Adrenal gland (tissue), 19 donors: ENCODE data around the gene CENPS. TPM values are rescaled to one million over a fixed set of nuclear protein-coding genes. Genes with fewer than 3 reads are reported as not detected.

Source experiments
- DNase-seq, 7 donors: peaks; one replicate each; pipeline ENCODE4 v3.0.0-alpha.2; 2019 to 2020
- H3K27ac ChIP-seq, 5 donors: fragments of 200-600 bp; sonication (generic) in 4 of 5; 1 replicate in 3 of 5; 2 replicates in 2 of 5; pipeline versions ENCODE4 v1.5.1 to v1.8.0; 2016 to 2020; ENCODE audit warnings: mild to moderate bottlenecking in 1 of 5
- H3K27me3 ChIP-seq: fragments of 200-600 bp; 2 replicates; pipeline ENCODE4 v1.8.0; 2021
- H3K36me3 ChIP-seq, 2 donors: fragments of 200-600 bp; replicated peaks in 1 of 2; 1 replicate in 1 of 2; 2 replicates in 1 of 2; pipeline versions ENCODE4 v1.5.1 to v1.8.0; 2018 to 2022
- H3K4me1 ChIP-seq, 2 donors: fragments of 200-600 bp; replicated peaks in 1 of 2; 1 replicate in 1 of 2; 2 replicates in 1 of 2; pipeline versions ENCODE4 v1.5.1 to v1.8.0; 2018 to 2021
- H3K4me3 ChIP-seq, 4 donors: fragments of 200-600 bp; sonication (generic) in 3 of 4; one replicate each; pipeline ENCODE4 v1.5.1; 2016 to 2018
- H3K9me3 ChIP-seq, 3 donors: fragments of 200-600 bp; sonication (generic) in 1 of 3; replicated peaks in 1 of 3; 1 replicate in 2 of 3; 2 replicates in 1 of 3; pipeline versions ENCODE4 v1.5.1 to v1.8.0; 2016 to 2021
- CTCF ChIP-seq, 6 experiments: fragments of 450-650 bp in 4 of 6; fragments of 200-600 bp in 2 of 6; sonication (generic) in 1 of 6; IDR thresholded peaks; 1 replicate in 5 of 6; 2 replicates in 1 of 6; pipeline versions ENCODE4 v1.5.1 to v1.8.0; 2016 to 2021; ENCODE audit warnings: antibody characterized with exemption in 6 of 6, mild to moderate bottlenecking in 2 of 6, moderate library complexity in 1 of 6
- POLR2A ChIP-seq, 2 donors: fragments of 450-650 bp; IDR thresholded peaks; one replicate each; pipeline ENCODE4 v1.6.1; 2017; ENCODE audit warnings: antibody characterized with exemption in 2 of 2, mild to moderate bottlenecking in 2 of 2, moderate library complexity in 1 of 2
- WGBS, 4 donors: extraction: QIAGEN DNeasy Blood & Tissue Kit in 2 of 4; methylation state at CpG; one replicate each; pipeline versions ENCODE4 v1.1.5 to v1.1.7; 2013 to 2017; 5-methylcytosine and 5-hydroxymethylcytosine counted together
- intact Hi-C, 2 donors: fragments of 100-400 bp; cut with DNase I; formaldehyde crosslinking; loops; one replicate each; pipeline versions ENCODE4 v1.14.1 to v1.15.0; 2022 to 2023
- long read RNA-seq, 10 donors: library from polyadenylated mRNA in 3 of 10; unstranded in 2 of 10; stranded (forward) in 1 of 10; transcript quantifications; one replicate each; pipeline ENCODE4 v2.0.0 and lab custom pipeline, GENCODE V29; 2021 to 2026
- polyA plus RNA-seq, 3 donors: library from polyadenylated mRNA; stranded (reverse); fragments of 200-250 nt in 2 of 3; fragments of 350-450 nt in 1 of 3; fragmentation: Illumina TruSeq in 1 of 3; extraction: RNeasy Lipid Tissue Mini Kit (QIAGEN cat#74804) in 1 of 3; gene quantifications; one replicate each; pipeline ENCODE4 v1.2.3, GENCODE V29; 2013 to 2014
- total RNA-seq, 9 donors: library from RNA; depleted of rRNA in 4 of 9; stranded (reverse); fragments of >200 nt in 4 of 9; fragments of 120-200 nt in 1 of 9; fragmentation: NEBNext Ultra II Directional in 1 of 9; extraction: Animal tissue kit (Norgen Biotek cat#: 25700) in 1 of 9; gene quantifications; one replicate each; pipeline versions ENCODE4 v1.1.0 to v1.2.4, GENCODE V29; 2013 to 2023
- donor health status: healthy with polysubstance abuse.
- donor health status: Bipolar disorder and iron deficiency.
- donor health status: DM: yes; HTN: yes; CAD: no.
- donor health status: DM: no; HTN: no; CAD: no.
- donor health status: DM: no; HTN: no; CAD: no.
- donor health status: DM: yes; HTN: yes; CAD: no.

CENPS gene
- total RNA-seq, result 10 to 100 TPM in 8 of 9 donors, 1 to 10 TPM in 1; 10.0 to 32.9 (median 16.3) TPM
- 10 to 100 TPM; 19.6 to 25.4 (median 24.5) TPM for polyA plus RNA-seq
- long read RNA-seq, donor 1, transcript CENPS-204 (5 exons, 914 nt), result major isoform, 6 of 8 reads
- long read RNA-seq, donor 1, partial matches to known transcripts, result 0 of 8 reads
- long read RNA-seq, donor 1, other reads (novel, unspliced or antisense), result 0 of 8 reads
- long read RNA-seq, donor 2, partial matches to known transcripts, result 0 of 4 reads
- long read RNA-seq, donor 2, other reads (novel, unspliced or antisense), result 0 of 4 reads
- long read RNA-seq, donor 3, partial matches to known transcripts, result 0 of 3 reads
- long read RNA-seq, donor 3, other reads (novel, unspliced or antisense), result 0 of 3 reads
- long read RNA-seq, donor 4, transcript CENPS-204 (5 exons, 914 nt), result major isoform, 16 of 24 reads
- long read RNA-seq, donor 4, partial matches to known transcripts, result 4 of 24 reads
- long read RNA-seq, donor 4, other reads (novel, unspliced or antisense), result 0 of 24 reads
- long read RNA-seq, donor 5, transcript CENPS-204 (5 exons, 914 nt), result major isoform, 27 of 27 reads
- long read RNA-seq, donor 5, partial matches to known transcripts, result 0 of 27 reads
- long read RNA-seq, donor 5, other reads (novel, unspliced or antisense), result 0 of 27 reads
- long read RNA-seq, donor 6, transcript CENPS-204 (5 exons, 914 nt), result major isoform, 13 of 14 reads
- long read RNA-seq, donor 6, partial matches to known transcripts, result 0 of 14 reads
- long read RNA-seq, donor 6, other reads (novel, unspliced or antisense), result 0 of 14 reads
- long read RNA-seq, donor 7, partial matches to known transcripts, result 0 of 2 reads
- long read RNA-seq, donor 7, other reads (novel, unspliced or antisense), result 0 of 2 reads
- long read RNA-seq, donor 8, transcript CENPS-204 (5 exons, 914 nt), result major isoform, 6 of 10 reads
- long read RNA-seq, donor 8, partial matches to known transcripts, result 0 of 10 reads
- long read RNA-seq, donor 8, other reads (novel, unspliced or antisense), result 0 of 10 reads
- long read RNA-seq, donor 9, transcript CENPS-204 (5 exons, 914 nt), result major isoform, 8 of 8 reads
- long read RNA-seq, donor 9, partial matches to known transcripts, result 0 of 8 reads
- long read RNA-seq, donor 9, other reads (novel, unspliced or antisense), result 0 of 8 reads
- long read RNA-seq, donor 10, partial matches to known transcripts, result 0 of 5 reads
- long read RNA-seq, donor 10, other reads (novel, unspliced or antisense), result 0 of 5 reads

DNA sequence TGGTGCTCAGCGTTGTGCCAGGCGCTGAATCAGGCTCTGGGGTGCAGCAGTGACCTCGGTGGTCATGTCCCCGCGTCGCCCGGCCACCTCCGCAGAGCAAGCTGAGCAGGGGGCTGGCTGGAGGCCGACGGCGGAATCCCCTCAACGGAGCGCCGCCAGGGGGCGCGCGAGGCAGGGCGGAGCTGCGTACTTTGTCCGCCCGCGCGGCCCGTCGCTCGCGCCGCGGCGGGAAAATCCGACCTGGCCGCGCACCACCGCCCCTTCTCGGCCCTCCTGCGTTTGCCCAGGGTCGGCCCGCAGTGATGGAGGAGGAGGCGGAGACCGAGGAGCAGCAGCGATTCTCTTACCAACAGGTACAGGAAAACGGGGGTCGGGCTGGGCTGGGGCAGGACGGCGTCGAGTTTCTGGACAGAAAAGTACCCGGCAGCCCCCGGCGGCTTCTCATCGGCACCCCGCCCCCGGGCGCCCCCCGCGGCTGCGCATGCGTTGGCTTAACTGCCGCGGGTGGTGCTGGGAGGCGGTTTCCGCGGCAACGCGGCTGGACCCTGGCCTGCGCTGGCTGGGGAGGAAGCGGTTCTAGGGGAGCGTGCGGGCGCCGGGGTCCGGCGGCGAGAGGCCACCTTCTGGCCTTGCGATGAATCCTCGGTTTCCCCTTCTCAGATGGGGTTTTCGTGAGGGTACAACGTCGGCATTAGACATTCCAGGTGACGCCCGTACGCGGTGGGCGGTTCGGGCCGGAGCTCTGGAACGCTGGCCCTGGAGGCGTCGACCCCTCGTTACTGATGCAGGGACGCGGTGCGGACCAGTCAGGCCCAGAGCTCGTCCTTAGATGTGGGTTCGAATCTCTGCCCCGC is at the start of gene CENPS:
Gene CENPS, plus strand, starts transcription at position 218 of the 854 bp plus-strand sequence. Its CDS starts 85 bp downstream, at position 303.
- WGBS, 4 donors, result 0% methylated on average over 8 to 95 of the region's 95 CpGs
- intact Hi-C loops, result loop anchor here (5.0 kb wide), 1 partner anchor 62 kb away; no protein-coding TSS in a partner anchor
- TF ChIP-seq POLR2A (IDR thresholded peaks at IDR 0.05) (no peak), CTCF (IDR thresholded peaks at IDR 0.05) (peak; percentile 75 to 99 (median 94))

GRCh38 chr1:10380594-10381275 is 49.5 kb upstream of the CENPS start:
- Histone ChIP-seq H3K4me1 (peaks cover 9 to 19% of the 10 kb centered on the region in 2 donors), H3K27me3 (no peaks in the 10 kb centered on the region), H3K9me3 (no peaks in the 10 kb centered on the region), H3K4me3 (no peak overlapping the region), H3K36me3 (peaks cover 0 to 16% of the 10 kb centered on the region in 2 donors), H3K27ac (peak overlapping the region in 2 of 5 donors; percentile 9 to 89)
- WGBS, 4 donors, result 57 to 75% (median 61%) methylated on average over 5 of the region's 5 CpGs
- TF ChIP-seq POLR2A (IDR thresholded peaks at IDR 0.05), result no peak
- no peak for TF ChIP-seq CTCF (IDR thresholded peaks at IDR 0.05)
- DNase-seq, result peak in 1 of 7 donors; percentile 61
- intact Hi-C loops, result no loop called here

More for the DNA sequence above, at the start of gene CENPS:
- Histone ChIP-seq H3K4me3 (peak within 1 kb of the TSS; percentile 15 to 70 (median 68)), H3K4me1 (peaks cover 9 to 20% of the 10 kb centered on the region in 2 donors), H3K9me3 (no peaks in the 10 kb centered on the region), H3K36me3 (no peaks in the 10 kb centered on the region), H3K27ac (peak within 1 kb of the TSS in 2 of 5 donors; percentile 39 to 79), H3K27me3 (no peaks in the 10 kb centered on the region)
- peak; percentile 83 to 95 (median 90) for DNase-seq

DNA sequence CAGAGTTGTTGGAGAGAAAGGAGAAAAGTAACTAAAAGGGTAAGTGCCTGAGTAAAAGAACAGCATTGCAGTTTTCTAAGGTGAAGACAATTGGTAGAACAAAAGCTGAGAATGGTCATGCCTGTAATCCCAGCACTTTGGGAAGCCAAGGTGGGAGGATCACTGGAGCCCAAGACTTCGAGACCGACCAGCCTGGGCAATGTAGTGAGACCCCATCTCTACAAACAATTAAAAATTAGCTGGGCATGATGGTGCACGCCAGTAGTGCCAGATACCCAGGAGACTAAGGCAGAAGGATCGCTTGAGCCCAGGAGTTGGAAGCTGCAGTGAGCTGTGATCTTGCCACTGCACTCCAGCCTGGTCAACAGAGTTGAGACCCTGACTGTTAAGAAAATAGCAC is 46.6 kb upstream of the CENPS start:
- intact Hi-C loops, result no loop called here
- Histone ChIP-seq H3K36me3 (peaks cover 0 to 6% of the 10 kb centered on the region in 2 donors), H3K27me3 (no peaks in the 10 kb centered on the region), H3K4me3 (no peak overlapping the region), H3K9me3 (no peaks in the 10 kb centered on the region), H3K27ac (no peak overlapping the region), H3K4me1 (peaks cover 3 to 15% of the 10 kb centered on the region in 2 donors)
- DNase-seq, result no peak
- WGBS, 4 donors, result 82 to 95% (median 89%) methylated on average over 4 of the region's 4 CpGs
- no peak for TF ChIP-seq POLR2A (IDR thresholded peaks at IDR 0.05)
- TF ChIP-seq CTCF (IDR thresholded peaks at IDR 0.05), result no peak
